Uterus (tissue), 4 donors: ENCODE results near the gene ARRDC5. TPM values are rescaled to one million over a fixed set of nuclear protein-coding genes. Genes with fewer than 3 reads are reported as not detected.
"Not testable (repeated sequence)": the region's sequence is repeated elsewhere in the genome, so short reads cannot be mapped to it uniquely, and the experiment has no call there.

Experiments
- DNase-seq, 2 donors: peaks; one replicate each; pipeline ENCODE4 v3.0.0-alpha.2; 2019 to 2020
- H3K27ac ChIP-seq, 2 donors: fragments of 200-600 bp; sonication (generic); 1 replicate in 1 of 2; 2 replicates in 1 of 2; pipeline ENCODE4 v1.5.1; 2016 to 2018
- H3K27me3 ChIP-seq, 2 donors: fragments of 200-600 bp; sonication (generic); one replicate each; pipeline ENCODE4 v1.5.1; 2018 to 2019; ENCODE audit warnings: control low read depth in 1 of 2
- H3K36me3 ChIP-seq, 2 donors: fragments of 200-600 bp; sonication (generic); one replicate each; pipeline ENCODE4 v1.5.1; 2019; ENCODE audit warnings: control low read depth in 1 of 2
- H3K4me1 ChIP-seq, 2 donors: fragments of 200-600 bp; sonication (generic); one replicate each; pipeline ENCODE4 v1.5.1; 2018 to 2019; ENCODE audit warnings: control low read depth in 1 of 2
- H3K4me3 ChIP-seq, 2 donors: fragments of 200-600 bp; sonication (generic); 1 replicate in 1 of 2; 2 replicates in 1 of 2; pipeline ENCODE4 v1.5.1; 2018 to 2019; ENCODE audit warnings: mild to moderate bottlenecking in 1 of 2
- H3K9me3 ChIP-seq, 2 donors: fragments of 200-600 bp; sonication (generic); one replicate each; pipeline ENCODE4 v1.5.1; 2019; ENCODE audit warnings: control low read depth in 1 of 2
- CTCF ChIP-seq, 4 experiments: fragments of 200-600 bp in 2 of 4; fragments of 450-650 bp in 2 of 4; sonication (generic) in 2 of 4; IDR thresholded peaks; one replicate each; pipeline ENCODE4 v1.5.1; 2016 to 2019; ENCODE audit warnings: antibody characterized with exemption in 4 of 4, mild to moderate bottlenecking in 2 of 4, moderate library complexity in 1 of 4
- POLR2A ChIP-seq, 2 donors: fragments of 450-650 bp; IDR thresholded peaks; one replicate each; pipeline ENCODE4 v1.6.1; 2016; ENCODE audit warnings: antibody characterized with exemption in 2 of 2, mild to moderate bottlenecking in 1 of 2, moderate library complexity in 1 of 2
- intact Hi-C: fragments of 100-400 bp; cut with DNase I; formaldehyde crosslinking; loops from one replicate; pipeline ENCODE4 v1.15.1; 2023; ENCODE audit warnings: low total_unique reads
- total RNA-seq, 4 donors: library from RNA; depleted of rRNA in 3 of 4; stranded (reverse); fragments of >200 nt in 3 of 4; gene quantifications; one replicate each; pipeline versions ENCODE4 v1.1.0 to v1.2.4, GENCODE V29; 2014 to 2023
- donor health status: DM: yes; HTN: yes; CAD: no.

Gene ARRDC5
- total RNA-seq, 4 donors from 2014 or later: 0.26 to 0.70 TPM; not detected in 2

- intact Hi-C loops: no loop called here
- no peak overlapping the region for H3K27ac ChIP-seq
- no peak for DNase-seq
Observed at GRCh38 chr19:4904481-4904880, 1.8 kb upstream of the ARRDC5 start.

GRCh38 chr19:4900879-4901278 lies 1.8 kb downstream of the ARRDC5 start:
- intact Hi-C loops, H3K27ac ChIP-seq, H3K27me3 ChIP-seq: not testable (repeated sequence)

More at GRCh38 chr19:4904481-4904880, 1.8 kb upstream of the ARRDC5 start:
- TF ChIP-seq CTCF (IDR thresholded peaks at IDR 0.05) (no peak), POLR2A (IDR thresholded peaks at IDR 0.05) (no peak)
- Histone ChIP-seq H3K36me3 (no peaks in the 10 kb centered on the region), H3K9me3 (no peaks in the 10 kb centered on the region), H3K4me3 (no peak overlapping the region), H3K4me1 (peaks cover 0 to 5% of the 10 kb centered on the region in 2 donors), H3K27me3 (peaks cover 0 to 4% of the 10 kb centered on the region in 2 donors)

GRCh38 chr19:4897146-4897545 lies 5.5 kb downstream of the ARRDC5 start:
- no peak for DNase-seq
- TF ChIP-seq POLR2A (IDR thresholded peaks at IDR 0.05) (no peak), CTCF (IDR thresholded peaks at IDR 0.05) (no peak)
- no peak overlapping the region for H3K27ac ChIP-seq
- no peaks in the 10 kb centered on the region for H3K36me3 ChIP-seq
- no peaks in the 10 kb centered on the region for H3K27me3 ChIP-seq
- H3K9me3 ChIP-seq: no peaks in the 10 kb centered on the region
- intact Hi-C loops: no loop called here
- no peak overlapping the region for H3K4me3 ChIP-seq
- no peaks in the 10 kb centered on the region for H3K4me1 ChIP-seq

More at GRCh38 chr19:4900879-4901278, 1.8 kb downstream of the ARRDC5 start:
- H3K4me3 ChIP-seq, H3K36me3 ChIP-seq, H3K9me3 ChIP-seq, H3K4me1 ChIP-seq, DNase-seq: not testable (repeated sequence)

- TF ChIP-seq CTCF (IDR thresholded peaks at IDR 0.05) (no peak), POLR2A (IDR thresholded peaks at IDR 0.05) (no peak)
- DNase-seq: no peak
- no peak overlapping the region for H3K4me3 ChIP-seq
- H3K27ac ChIP-seq: no peak overlapping the region
- no peaks in the 10 kb centered on the region for H3K27me3 ChIP-seq
- H3K9me3 ChIP-seq: no peaks in the 10 kb centered on the region
- H3K36me3 ChIP-seq: no peaks in the 10 kb centered on the region
- no peaks in the 10 kb centered on the region for H3K4me1 ChIP-seq
- intact Hi-C loops: no loop called here
Observed at GRCh38 chr19:4896372-4896771, 6.3 kb downstream of the ARRDC5 start.

- H3K9me3 ChIP-seq, intact Hi-C loops, H3K4me3 ChIP-seq, H3K36me3 ChIP-seq, DNase-seq, H3K4me1 ChIP-seq, H3K27me3 ChIP-seq, H3K27ac ChIP-seq: not testable (repeated sequence)
Observed at GRCh38 chr19:4892962-4893361, 9.7 kb downstream of the ARRDC5 start.

- no peaks in the 10 kb centered on the region for H3K4me1 ChIP-seq
- no peaks in the 10 kb centered on the region for H3K9me3 ChIP-seq
- no peak for DNase-seq
- intact Hi-C loops: no loop called here
- H3K27ac ChIP-seq: no peak overlapping the region
- no peak overlapping the region for H3K4me3 ChIP-seq
- TF ChIP-seq CTCF (IDR thresholded peaks at IDR 0.05): no peak
- no peak for TF ChIP-seq POLR2A (IDR thresholded peaks at IDR 0.05)
- H3K36me3 ChIP-seq: no peaks in the 10 kb centered on the region
- H3K27me3 ChIP-seq: no peaks in the 10 kb centered on the region
Observed at GRCh38 chr19:4891066-4891465, 11.6 kb downstream of the ARRDC5 start.
